Glutamatergic neuron (in vitro differentiated cells): Measurements from ENCODE around the gene FGR. TPM values are rescaled to one million over a fixed set of nuclear protein-coding genes. Genes with fewer than 3 reads are reported as not detected.

Experiments used
- DNase-seq: peaks from one replicate; pipeline ENCODE4 v3.0.0; 2022
- H3K27ac Mint-ChIP-seq: one replicate; pipeline ENCODE4 v1.8.0; 2020; ENCODE audit warnings: mild to moderate bottlenecking, mixed read lengths, inconsistent platforms; ENCODE audit not compliant: unreplicated experiment
- H3K27me3 Mint-ChIP-seq: one replicate; pipeline ENCODE4 v1.8.0; 2020; ENCODE audit warnings: mild to moderate bottlenecking, moderate library complexity, mixed read lengths, inconsistent platforms; ENCODE audit not compliant: unreplicated experiment
- H3K36me3 Mint-ChIP-seq: one replicate; pipeline ENCODE4 v1.8.0; 2020; ENCODE audit warnings: mild to moderate bottlenecking, mixed read lengths, inconsistent platforms; ENCODE audit not compliant: unreplicated experiment
- H3K4me1 Mint-ChIP-seq: one replicate; pipeline ENCODE4 v1.8.0; 2020; ENCODE audit warnings: mild to moderate bottlenecking, low read depth, mixed read lengths, inconsistent platforms; ENCODE audit not compliant: unreplicated experiment
- H3K4me3 Mint-ChIP-seq: one replicate; pipeline ENCODE4 v1.8.0; 2020; ENCODE audit warnings: mild to moderate bottlenecking, mixed read lengths, inconsistent platforms; ENCODE audit not compliant: unreplicated experiment
- H3K9me3 Mint-ChIP-seq: one replicate; pipeline ENCODE4 v1.8.0; 2020; ENCODE audit warnings: mild to moderate bottlenecking, moderate library complexity, mixed read lengths, inconsistent platforms; ENCODE audit not compliant: unreplicated experiment
- CTCF ChIP-seq: fragments of 200-600 bp; sonication (generic); IDR thresholded peaks from one replicate; pipeline ENCODE4 v1.5.0; 2021; ENCODE audit not compliant: partially characterized antibody, unreplicated experiment
- total RNA-seq: library from RNA; stranded (reverse); fragmentation: NEBNext Ultra II Directional; extraction: Animal tissue kit (Norgen Biotek cat#: 25700); gene quantifications from one replicate; pipeline ENCODE4 v1.2.1, GENCODE V29; 2021; ENCODE audit not compliant: unreplicated experiment

Gene FGR
- total RNA-seq, 1 donor from 2014 or later: not detected

GRCh38 chr1:27594564-27595510 is 40.1 kb downstream of the FGR start:
- peaks cover 7% of the 10 kb centered on the region for H3K27me3 Mint-ChIP-seq
- no peaks in the 10 kb centered on the region for H3K36me3 Mint-ChIP-seq
- H3K9me3 Mint-ChIP-seq: peaks cover 11% of the 10 kb centered on the region
- H3K4me3 Mint-ChIP-seq: no peak overlapping the region
- no peak for TF ChIP-seq CTCF
- peaks cover 34% of the 10 kb centered on the region for H3K4me1 Mint-ChIP-seq
- DNase-seq: no peak
- H3K27ac Mint-ChIP-seq: no peak overlapping the region

GRCh38 chr1:27593678-27594563 is 41.1 kb downstream of the FGR start:
- peak overlapping the region; percentile 94 for H3K27ac Mint-ChIP-seq
- peaks cover 29% of the 10 kb centered on the region for H3K4me1 Mint-ChIP-seq
- H3K4me3 Mint-ChIP-seq: no peak overlapping the region
- no peak for TF ChIP-seq CTCF
- DNase-seq: peak; percentile 74
- peaks cover 7% of the 10 kb centered on the region for H3K27me3 Mint-ChIP-seq
- no peaks in the 10 kb centered on the region for H3K36me3 Mint-ChIP-seq
- peaks cover 11% of the 10 kb centered on the region for H3K9me3 Mint-ChIP-seq

- Mint-ChIP-seq H3K36me3 (no peaks in the 10 kb centered on the region), H3K27me3 (peaks cover 7% of the 10 kb centered on the region), H3K27ac (peak overlapping the region; percentile 94), H3K9me3 (peaks cover 11% of the 10 kb centered on the region), H3K4me1 (peaks cover 24% of the 10 kb centered on the region), H3K4me3 (peak overlapping the region; percentile 31)
- no peak for TF ChIP-seq CTCF
- peak; percentile 74 for DNase-seq
Measured at GRCh38 chr1:27592931-27593677, 41.9 kb downstream of the FGR start.

DNA sequence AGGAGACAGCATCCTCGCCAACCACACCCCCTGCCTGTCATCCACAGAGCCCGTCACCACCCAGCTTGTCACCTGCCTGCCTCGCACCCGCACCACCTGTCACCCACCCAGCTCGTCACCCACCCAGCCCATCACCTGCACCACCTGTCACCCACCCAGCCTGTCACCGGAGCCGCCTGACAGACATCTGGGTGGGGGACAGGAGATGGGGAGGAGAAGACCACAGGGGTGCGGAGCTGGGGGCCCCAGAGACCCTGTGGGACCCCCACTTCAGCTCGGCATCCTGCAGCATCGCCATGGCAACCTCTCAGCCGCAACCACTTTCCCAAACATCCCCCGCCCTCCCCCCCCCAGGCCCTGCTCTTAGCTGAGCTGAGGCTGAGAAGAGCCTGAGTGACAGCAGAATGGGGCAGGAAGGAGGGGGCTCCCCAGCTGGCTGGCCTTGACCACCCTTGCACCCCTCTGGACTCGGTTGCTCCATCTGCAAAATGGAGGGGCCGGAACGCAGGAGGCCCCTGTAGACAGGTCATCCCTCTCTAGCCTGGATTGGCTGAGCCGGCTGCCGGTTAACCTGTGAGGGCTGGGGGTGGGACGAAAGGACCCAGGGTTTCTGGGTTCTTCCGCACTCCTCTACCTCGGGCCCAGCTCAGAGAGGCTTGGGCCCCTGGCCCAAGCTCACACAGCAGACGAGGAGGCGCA is 42.6 kb downstream of the FGR start:
- H3K27me3 Mint-ChIP-seq: peaks cover 2% of the 10 kb centered on the region
- peaks cover 21% of the 10 kb centered on the region for H3K4me1 Mint-ChIP-seq
- H3K9me3 Mint-ChIP-seq: peaks cover 8% of the 10 kb centered on the region
- no peaks in the 10 kb centered on the region for H3K36me3 Mint-ChIP-seq
- TF ChIP-seq CTCF: no peak
- DNase-seq: no peak
- H3K27ac Mint-ChIP-seq: peak overlapping the region; percentile 78
- peak overlapping the region; percentile 68 for H3K4me3 Mint-ChIP-seq
